ENCODE data around the gene UNC45B.

DNA sequence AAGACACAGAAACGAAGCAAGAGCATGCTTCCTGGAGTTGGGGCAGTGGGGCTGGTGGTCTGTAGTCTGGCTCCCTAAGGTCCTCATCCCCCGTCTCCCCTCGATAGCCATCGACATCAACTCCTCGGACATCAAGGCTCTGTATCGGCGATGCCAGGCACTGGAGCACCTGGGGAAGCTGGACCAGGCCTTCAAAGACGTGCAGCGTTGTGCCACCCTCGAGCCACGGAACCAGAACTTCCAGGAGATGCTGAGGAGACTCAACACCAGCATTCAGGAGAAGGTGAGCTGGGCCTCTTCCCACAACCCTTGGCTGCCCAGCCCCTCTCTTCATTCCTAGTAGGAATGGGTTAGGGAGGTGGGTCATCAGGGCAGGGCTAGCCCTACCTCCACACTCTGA lies 2.3 kb downstream of the UNC45B start:
- TF ChIP-seq ZNF416 (CRISPR knock-in tag; IDR thresholded peaks at IDR 0.05) (no peak), KAT7 (CRISPR knock-in tag; IDR thresholded peaks at IDR 0.05; ENCODE audit: borderline replicate concordance) (no peak), TCF7 (CRISPR knock-in tag; IDR thresholded peaks at IDR 0.05; ENCODE audit: low read depth) (no peak), SP1 (CRISPR knock-in tag; conservative IDR thresholded peaks at IDR 0.05) (no peak), TP53 (CRISPR knock-in tag; IDR thresholded peaks at IDR 0.05) (no peak), ETV6 (CRISPR knock-in tag; IDR thresholded peaks at IDR 0.05) (no peak)
- TF ChIP-seq, protein P1, sequence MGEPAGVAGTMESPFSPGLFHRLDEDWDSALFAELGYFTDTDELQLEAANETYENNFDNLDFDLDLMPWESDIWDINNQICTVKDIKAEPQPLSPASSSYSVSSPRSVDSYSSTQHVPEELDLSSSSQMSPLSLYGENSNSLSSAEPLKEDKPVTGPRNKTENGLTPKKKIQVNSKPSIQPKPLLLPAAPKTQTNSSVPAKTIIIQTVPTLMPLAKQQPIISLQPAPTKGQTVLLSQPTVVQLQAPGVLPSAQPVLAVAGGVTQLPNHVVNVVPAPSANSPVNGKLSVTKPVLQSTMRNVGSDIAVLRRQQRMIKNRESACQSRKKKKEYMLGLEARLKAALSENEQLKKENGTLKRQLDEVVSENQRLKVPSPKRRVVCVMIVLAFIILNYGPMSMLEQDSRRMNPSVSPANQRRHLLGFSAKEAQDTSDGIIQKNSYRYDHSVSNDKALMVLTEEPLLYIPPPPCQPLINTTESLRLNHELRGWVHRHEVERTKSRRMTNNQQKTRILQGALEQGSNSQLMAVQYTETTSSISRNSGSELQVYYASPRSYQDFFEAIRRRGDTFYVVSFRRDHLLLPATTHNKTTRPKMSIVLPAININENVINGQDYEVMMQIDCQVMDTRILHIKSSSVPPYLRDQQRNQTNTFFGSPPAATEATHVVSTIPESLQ (CRISPR knock-in tag; IDR thresholded peaks at IDR 0.05) = no peak
- TF ChIP-seq, protein P2, sequence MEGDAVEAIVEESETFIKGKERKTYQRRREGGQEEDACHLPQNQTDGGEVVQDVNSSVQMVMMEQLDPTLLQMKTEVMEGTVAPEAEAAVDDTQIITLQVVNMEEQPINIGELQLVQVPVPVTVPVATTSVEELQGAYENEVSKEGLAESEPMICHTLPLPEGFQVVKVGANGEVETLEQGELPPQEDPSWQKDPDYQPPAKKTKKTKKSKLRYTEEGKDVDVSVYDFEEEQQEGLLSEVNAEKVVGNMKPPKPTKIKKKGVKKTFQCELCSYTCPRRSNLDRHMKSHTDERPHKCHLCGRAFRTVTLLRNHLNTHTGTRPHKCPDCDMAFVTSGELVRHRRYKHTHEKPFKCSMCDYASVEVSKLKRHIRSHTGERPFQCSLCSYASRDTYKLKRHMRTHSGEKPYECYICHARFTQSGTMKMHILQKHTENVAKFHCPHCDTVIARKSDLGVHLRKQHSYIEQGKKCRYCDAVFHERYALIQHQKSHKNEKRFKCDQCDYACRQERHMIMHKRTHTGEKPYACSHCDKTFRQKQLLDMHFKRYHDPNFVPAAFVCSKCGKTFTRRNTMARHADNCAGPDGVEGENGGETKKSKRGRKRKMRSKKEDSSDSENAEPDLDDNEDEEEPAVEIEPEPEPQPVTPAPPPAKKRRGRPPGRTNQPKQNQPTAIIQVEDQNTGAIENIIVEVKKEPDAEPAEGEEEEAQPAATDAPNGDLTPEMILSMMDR (IDR thresholded peaks at IDR 0.05) = no peak
- TF ChIP-seq, protein P3, sequence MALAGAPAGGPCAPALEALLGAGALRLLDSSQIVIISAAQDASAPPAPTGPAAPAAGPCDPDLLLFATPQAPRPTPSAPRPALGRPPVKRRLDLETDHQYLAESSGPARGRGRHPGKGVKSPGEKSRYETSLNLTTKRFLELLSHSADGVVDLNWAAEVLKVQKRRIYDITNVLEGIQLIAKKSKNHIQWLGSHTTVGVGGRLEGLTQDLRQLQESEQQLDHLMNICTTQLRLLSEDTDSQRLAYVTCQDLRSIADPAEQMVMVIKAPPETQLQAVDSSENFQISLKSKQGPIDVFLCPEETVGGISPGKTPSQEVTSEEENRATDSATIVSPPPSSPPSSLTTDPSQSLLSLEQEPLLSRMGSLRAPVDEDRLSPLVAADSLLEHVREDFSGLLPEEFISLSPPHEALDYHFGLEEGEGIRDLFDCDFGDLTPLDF (CRISPR knock-in tag; IDR thresholded peaks at IDR 0.05) = no peak
- TF ChIP-seq, protein P4, sequence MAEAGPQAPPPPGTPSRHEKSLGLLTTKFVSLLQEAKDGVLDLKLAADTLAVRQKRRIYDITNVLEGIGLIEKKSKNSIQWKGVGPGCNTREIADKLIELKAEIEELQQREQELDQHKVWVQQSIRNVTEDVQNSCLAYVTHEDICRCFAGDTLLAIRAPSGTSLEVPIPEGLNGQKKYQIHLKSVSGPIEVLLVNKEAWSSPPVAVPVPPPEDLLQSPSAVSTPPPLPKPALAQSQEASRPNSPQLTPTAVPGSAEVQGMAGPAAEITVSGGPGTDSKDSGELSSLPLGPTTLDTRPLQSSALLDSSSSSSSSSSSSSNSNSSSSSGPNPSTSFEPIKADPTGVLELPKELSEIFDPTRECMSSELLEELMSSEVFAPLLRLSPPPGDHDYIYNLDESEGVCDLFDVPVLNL (CRISPR knock-in tag; IDR thresholded peaks at IDR 0.05; ENCODE audit: borderline replicate concordance, low read depth) = no peak
- TF ChIP-seq, protein P5, sequence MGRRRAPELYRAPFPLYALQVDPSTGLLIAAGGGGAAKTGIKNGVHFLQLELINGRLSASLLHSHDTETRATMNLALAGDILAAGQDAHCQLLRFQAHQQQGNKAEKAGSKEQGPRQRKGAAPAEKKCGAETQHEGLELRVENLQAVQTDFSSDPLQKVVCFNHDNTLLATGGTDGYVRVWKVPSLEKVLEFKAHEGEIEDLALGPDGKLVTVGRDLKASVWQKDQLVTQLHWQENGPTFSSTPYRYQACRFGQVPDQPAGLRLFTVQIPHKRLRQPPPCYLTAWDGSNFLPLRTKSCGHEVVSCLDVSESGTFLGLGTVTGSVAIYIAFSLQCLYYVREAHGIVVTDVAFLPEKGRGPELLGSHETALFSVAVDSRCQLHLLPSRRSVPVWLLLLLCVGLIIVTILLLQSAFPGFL (CRISPR knock-in tag; IDR thresholded peaks at IDR 0.05; ENCODE audit: borderline replicate concordance) = no peak
